HG03159 (cell line): ENCODE results near the gene OSTC.
"Not testable (repeated sequence)": the region's sequence is repeated elsewhere in the genome, so short reads cannot be mapped to it uniquely, and the experiment has no call there.

Experiments used
- ATAC-seq: cut with Tn5 transposase; IDR thresholded peaks from one replicate; pipeline ENCODE4 v1.9.1; 2021; ENCODE audit warnings: mild to moderate bottlenecking, moderate library complexity; ENCODE audit not compliant: unreplicated experiment

The OSTC gene

GRCh38 chr4:108710578-108710977, 60.2 kb downstream of the OSTC start:
- ATAC-seq: not testable (repeated sequence)

GRCh38 chr4:108714880-108715279, 64.5 kb downstream of the OSTC start:
- no peak for ATAC-seq

GRCh38 chr4:108716340-108716739, 65.9 kb downstream of the OSTC start:
- no peak for ATAC-seq

- ATAC-seq: no peak
Observed at GRCh38 chr4:108717386-108717785, 67.0 kb downstream of the OSTC start.
